GDM1 (cell line): Measurements from ENCODE around the gene DLGAP4.

Source experiments
- DNase-seq: peaks from one replicate; lab custom pipeline; 2025; lab: John Stamatoyannopoulos, UW

DLGAP4 gene

DNA sequence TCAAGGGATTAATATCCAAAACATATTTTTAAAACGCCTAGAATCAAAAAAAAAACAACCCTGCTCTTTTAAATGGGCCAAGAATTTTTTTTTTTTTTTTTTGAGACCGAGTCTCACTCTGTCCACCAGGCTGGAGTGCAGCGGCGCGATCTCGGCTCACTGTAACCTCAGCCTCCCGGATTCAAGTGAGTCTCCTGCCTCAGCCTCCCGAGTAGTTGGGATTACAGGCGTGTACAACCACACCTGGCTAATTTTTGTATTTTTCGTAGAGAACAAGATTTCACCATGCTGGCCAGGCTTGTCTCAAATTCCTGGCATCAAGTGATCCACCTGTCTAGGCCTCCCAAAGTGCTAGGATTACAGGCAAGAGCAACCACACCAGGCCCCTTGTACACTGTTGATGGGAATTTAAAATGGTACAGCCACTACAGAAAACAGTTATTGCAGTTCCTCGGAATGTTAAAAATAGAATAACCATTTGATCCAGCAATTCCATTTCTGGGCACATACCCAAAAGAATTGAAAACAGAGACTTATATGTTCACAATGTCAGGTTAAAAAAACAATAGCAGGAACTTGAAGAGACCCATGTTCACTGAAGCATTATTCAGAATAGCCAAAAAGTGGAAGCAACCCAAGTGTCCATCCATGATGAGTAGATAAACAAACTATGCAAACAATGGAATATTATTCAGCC, 232.0 kb downstream of the DLGAP4 start:
- DNase-seq, result no peak

DNA sequence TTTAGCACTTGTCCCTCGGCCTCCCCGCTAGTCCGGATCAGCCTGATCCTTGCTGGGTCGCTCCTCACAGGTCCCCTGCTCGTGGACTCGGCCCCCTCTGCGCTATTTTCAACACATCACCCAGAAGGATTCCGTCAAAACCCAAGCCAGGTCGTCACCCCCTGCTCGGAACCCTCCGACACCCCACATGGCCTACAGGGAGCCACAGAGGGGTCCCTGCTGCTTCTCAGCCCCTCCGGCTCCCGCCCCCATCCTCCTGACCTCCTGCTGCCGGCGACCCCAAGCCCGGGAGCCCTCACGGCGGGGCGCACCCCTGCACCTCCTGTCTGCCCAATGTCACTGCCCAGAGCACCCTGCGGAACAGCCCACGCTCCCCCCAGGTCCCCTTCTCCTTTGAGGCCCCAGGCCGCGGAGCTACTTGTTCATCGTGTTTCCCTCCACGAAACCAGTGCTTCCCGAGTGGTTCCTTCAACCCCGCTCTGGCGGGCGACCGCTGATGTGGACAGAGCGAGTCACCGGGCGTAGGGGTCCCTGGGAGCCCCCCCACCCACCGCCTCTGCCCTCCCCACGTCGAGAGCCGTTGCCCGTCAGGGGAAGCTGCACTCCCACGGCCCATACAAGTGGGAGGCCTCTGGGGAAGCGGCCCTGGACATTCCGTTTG, 234.5 kb downstream of the DLGAP4 start:
- no peak for DNase-seq

GRCh38 chr20:36541227-36541767, 235.2 kb downstream of the DLGAP4 start, which contains the start of gene MYL9:
TSS of gene MYL9 (plus strand) at chr20:36541519. CDS start at chr20:36544885, 3,366 bp downstream.
- DNase-seq, result no peak

- DNase-seq, result no peak
Observed at GRCh38 chr20:36541768-36542488, 235.8 kb downstream of the DLGAP4 start.

DNA sequence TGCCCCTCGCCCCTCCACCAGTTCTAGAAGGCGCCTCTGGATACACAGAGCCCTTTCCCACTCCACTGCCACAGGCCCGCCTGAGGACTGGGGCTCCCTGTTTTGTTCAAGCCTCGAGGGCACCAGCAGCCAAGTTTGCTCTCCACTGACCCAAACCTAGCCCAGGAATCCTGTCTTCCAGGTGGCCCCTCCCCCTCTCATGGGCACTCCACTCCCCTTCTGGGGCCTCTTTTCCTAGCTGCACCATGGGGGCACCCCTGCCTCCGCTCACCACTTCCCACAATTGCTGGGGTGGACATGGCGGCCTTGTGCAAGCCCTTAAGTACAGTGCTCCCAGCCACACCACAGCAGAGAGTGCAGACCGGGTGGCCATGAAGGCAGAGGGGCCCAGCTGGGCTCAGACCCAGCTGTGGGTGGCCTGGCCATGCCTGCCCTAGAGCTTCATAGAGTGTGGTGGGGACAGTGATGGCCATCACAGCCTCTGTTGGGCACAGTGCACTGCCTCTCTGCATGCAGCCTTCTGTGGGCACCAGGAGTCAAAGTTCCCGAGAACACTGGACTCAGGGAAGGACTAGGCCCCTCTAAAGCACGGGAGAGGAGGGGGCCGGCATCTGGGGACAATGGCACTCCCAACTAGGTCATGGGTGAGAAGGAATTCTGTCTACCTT, 236.5 kb downstream of the DLGAP4 start:
- no peak for DNase-seq

DNA sequence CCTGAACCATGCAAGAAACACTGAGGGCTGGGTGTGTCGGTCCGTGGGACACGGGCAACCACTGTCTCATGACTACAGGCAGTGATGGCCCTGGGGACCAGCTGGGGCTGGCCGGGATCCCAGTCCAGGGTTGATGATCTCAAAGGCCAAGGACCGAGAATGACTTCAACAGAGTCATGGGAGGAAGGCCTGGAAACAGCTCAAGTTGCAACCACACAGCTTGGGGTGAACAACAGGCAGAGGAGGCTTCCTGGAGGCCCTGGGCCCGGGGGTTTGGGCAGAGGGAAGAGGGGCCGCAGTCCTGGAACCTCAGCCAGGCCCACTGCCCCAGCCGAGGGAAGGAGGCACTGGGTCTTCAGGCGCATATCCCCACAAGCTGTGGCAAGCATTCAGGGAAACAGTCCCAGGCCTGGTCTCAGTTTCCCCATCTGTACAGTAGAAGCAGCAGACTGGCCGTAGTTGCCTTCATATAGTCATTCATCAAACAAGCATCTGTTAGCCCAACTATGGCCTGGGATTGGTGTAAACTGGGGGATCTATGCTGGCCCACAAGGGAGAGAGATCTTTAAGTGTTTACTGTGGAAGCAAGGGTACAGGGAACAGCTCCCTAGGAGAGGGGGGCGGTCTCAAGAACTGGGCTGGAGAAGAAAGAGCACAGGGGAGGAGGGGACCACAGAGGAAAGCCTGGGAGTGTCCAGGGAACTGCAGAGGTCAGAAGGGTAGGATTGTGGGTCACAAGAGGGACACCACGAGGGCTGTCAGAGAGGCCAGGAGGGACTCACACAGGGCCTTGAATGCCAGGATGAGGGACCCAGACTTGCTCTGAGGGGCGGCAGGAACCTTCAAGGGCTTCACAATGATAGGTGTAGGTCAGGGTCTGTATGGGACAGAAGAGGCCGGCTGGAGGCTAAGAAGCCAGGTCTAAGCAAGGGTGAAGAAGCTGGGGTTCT, 237.3 kb downstream of the DLGAP4 start:
- no peak for DNase-seq

GRCh38 chr20:36544134-36545018, 238.2 kb downstream of the DLGAP4 start:
- no peak for DNase-seq

DNA sequence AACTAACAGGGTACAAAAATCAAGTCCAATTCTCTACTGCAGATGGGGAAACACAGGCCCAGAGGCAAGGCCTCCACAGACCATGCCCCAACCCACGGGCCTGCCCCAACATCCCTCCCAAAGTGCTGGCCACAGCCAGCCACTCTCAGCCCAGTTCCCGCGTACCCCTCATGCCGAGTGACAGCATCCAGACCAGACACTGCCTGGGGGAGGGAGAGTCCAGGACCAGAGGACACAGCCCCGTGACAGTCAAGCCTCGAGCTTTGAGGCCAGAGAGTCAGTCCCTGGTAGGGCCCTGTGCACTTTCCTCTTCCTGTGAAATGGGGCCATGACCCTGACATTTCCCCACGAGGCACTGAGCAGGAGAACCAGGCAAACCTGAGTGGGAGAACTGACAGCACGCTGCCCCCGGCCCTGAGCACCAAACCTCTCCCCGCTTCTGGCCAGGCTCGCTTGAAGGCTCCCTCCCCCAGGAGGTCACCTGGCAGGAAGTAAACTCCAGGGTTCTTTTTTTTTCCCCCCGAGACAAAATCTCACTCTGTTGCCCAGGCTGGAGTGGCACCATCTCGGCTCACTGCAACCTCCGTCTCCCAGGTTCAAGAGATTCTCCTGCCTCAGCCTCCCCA, 240.1 kb downstream of the DLGAP4 start:
- DNase-seq, result no peak

DNA sequence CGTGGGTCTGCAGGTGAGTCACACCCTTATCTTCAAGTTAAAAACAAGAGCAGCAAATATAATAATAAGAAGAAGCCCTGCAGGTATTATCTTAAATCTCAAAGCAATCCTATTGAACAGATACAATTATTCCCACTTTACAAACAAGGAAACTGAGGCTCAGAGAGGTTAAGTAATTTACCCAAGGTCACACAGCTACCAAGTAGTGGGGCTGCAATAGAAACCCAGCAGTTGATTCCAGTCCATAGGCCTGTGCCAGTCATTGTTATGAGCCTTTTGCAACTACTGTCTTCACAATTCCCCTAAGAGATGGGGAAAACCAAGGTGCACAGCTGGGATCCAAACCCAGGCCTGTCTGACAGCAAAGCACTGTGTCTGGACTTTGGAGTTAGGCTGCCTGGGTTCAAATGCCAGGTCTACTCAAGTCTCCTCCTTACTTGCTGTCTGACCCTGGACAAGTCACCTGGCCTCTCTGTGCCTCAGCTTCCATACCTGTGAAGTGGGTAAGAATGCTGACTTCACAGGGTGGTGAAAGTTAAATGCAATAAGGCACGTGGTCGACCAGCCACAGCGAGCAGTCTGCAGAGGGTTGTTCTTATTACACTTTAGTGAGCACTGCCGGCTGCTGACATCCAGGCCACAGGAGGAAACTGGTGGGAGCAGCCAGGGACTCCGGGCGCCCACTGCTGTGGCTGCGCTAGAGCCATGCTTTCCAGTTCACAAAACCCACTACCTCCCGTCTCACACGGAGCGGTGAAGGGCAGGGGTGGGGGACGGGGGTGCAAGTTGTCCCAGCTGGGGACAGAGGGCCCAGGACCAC, 241.3 kb downstream of the DLGAP4 start:
- no peak for DNase-seq

GRCh38 chr20:36548006-36548315, 241.8 kb downstream of the DLGAP4 start:
- DNase-seq, result no peak

GRCh38 chr20:36548704-36549627, 242.8 kb downstream of the DLGAP4 start:
- DNase-seq, result no peak

- DNase-seq, result no peak
Observed at GRCh38 chr20:36549628-36549941, 243.4 kb downstream of the DLGAP4 start.

DNA sequence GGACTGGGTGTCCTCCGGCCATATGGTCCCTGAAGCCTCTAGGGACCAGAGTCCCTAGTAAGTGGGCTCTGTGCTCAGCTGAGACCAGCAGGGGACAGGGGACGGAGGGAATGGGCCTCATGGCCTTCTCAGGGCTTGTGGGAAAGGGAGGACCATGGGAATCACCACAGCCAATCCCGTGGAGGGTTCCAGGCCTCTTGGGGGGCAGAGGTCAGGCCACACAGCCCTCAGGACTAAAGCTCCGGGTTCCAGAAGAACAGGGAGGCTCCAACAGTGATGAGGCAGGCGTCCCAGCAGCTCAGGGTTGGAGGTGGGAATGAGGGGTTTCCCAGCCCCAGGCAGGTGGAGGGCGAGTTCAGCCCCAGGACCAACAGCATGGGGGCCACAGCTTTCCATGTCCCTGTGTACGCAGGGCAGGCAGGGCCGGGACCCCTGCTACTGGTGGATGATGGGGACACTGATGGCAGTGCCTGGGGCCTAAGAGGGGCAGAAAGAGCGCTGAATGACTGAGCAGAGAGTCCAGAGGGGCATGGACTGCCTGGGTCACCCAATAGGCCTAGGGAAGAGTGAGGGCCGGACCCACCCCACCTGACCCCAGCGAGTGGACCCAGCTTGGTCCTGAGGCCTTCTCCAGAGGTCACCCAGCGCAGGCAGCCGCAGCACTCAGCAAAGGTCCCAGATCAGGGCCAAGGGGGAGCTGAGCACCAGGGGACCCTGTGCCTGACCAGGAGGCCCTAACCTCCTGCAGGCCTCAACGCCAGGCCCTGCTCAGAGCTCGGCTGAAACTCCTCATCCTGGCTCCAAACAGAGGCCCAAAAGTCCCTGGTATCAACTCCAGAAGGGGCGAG, 244.0 kb downstream of the DLGAP4 start:
- no peak for DNase-seq

- DNase-seq, result no peak
Observed at GRCh38 chr20:36550790-36551299, 244.7 kb downstream of the DLGAP4 start.

- DNase-seq, result no peak
Observed at GRCh38 chr20:36555248-36555647, 249.1 kb downstream of the DLGAP4 start.

GRCh38 chr20:36562724-36563123, 256.6 kb downstream of the DLGAP4 start:
- no peak for DNase-seq

DNA sequence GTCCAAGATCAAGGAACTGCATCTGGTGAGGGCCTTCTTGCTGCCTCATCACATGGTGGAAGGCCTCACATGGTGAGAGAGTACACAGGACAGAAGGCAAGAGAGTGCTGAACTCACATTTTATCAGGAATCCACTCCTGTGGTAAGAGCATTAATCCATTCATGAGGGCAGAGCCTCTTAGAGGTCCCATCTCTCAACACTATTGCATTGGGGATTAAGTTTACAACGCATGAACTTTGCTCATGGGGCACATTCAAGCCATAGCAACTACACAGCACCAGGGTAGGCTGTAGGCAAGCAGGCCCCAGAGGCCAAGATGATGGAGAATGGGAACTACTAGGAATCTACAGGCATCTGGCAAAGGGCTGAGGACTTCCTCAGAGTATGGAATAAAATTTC, 257.2 kb downstream of the DLGAP4 start:
- no peak for DNase-seq
